RCC 7860 (cell line): Measurements from ENCODE around the gene APBB1IP.
"Not testable (repeated sequence)": the region's sequence is repeated elsewhere in the genome, so short reads cannot be mapped to it uniquely, and the experiment has no call there.

ENCODE experiments used
- DNase-seq: peaks from one replicate; pipeline ENCODE4 v3.0.0-alpha.2; 2015; ENCODE audit warnings: low spot score
- FAIRE-seq: peaks from 2 replicates; lab custom pipeline; 2012; peaks lifted over from hg19 to GRCh38; lab: Jason Lieb, UNC

Gene APBB1IP

GRCh38 chr10:26440088-26440470 is 1.9 kb downstream of the APBB1IP start:
- FAIRE-seq (no peak), DNase-seq (peak; percentile 29)

- FAIRE-seq (peak; percentile 94), DNase-seq (peak; percentile 90)
These were observed 3.5 kb downstream of the APBB1IP start for GRCh38 chr10:26441491-26442214.

- FAIRE-seq = no peak
These were observed 7.4 kb downstream of the APBB1IP start for GRCh38 chr10:26445411-26446031.

GRCh38 chr10:26446258-26446657 is 8.1 kb downstream of the APBB1IP start:
- FAIRE-seq (no peak), DNase-seq (no peak)

More at GRCh38 chr10:26445411-26446031, 7.4 kb downstream of the APBB1IP start:
- DNase-seq = no peak

GRCh38 chr10:26448292-26448691 is 10.2 kb downstream of the APBB1IP start:
- FAIRE-seq (no peak), DNase-seq (no peak)

GRCh38 chr10:26448706-26449435 is 10.7 kb downstream of the APBB1IP start:
- no peak for FAIRE-seq
- DNase-seq = no peak

GRCh38 chr10:26449726-26450125 is 11.6 kb downstream of the APBB1IP start:
- FAIRE-seq = no peak
- DNase-seq = no peak

GRCh38 chr10:26451903-26452302 is 13.8 kb downstream of the APBB1IP start:
- no peak for FAIRE-seq
- DNase-seq = no peak

- no peak for FAIRE-seq
These were observed 15.7 kb downstream of the APBB1IP start for GRCh38 chr10:26453850-26454249.

GRCh38 chr10:26454891-26455290 is 16.8 kb downstream of the APBB1IP start:
- DNase-seq (no peak), FAIRE-seq (no peak)

More at GRCh38 chr10:26453850-26454249, 15.7 kb downstream of the APBB1IP start:
- DNase-seq = no peak

GRCh38 chr10:26455567-26456315 is 17.6 kb downstream of the APBB1IP start:
- no peak for DNase-seq
- no peak for FAIRE-seq

- FAIRE-seq (no peak), DNase-seq (no peak)
These were observed 18.9 kb downstream of the APBB1IP start for GRCh38 chr10:26457088-26457487.

GRCh38 chr10:26460736-26461135 is 22.6 kb downstream of the APBB1IP start:
- FAIRE-seq (no peak), DNase-seq (no peak)

GRCh38 chr10:26463986-26464385 is 25.8 kb downstream of the APBB1IP start:
- DNase-seq = no peak
- FAIRE-seq = no peak

- FAIRE-seq (no peak), DNase-seq (no peak)
These were observed 26.6 kb downstream of the APBB1IP start for GRCh38 chr10:26464632-26465280.

GRCh38 chr10:26466531-26466930 is 28.4 kb downstream of the APBB1IP start:
- FAIRE-seq, DNase-seq: not testable (repeated sequence)

- peak; percentile 18 for DNase-seq
- no peak for FAIRE-seq
These were observed 29.5 kb downstream of the APBB1IP start for GRCh38 chr10:26467639-26468038.

- peak; percentile 86 for DNase-seq
- peak; percentile 97 for FAIRE-seq
These were observed 30.1 kb downstream of the APBB1IP start for GRCh38 chr10:26468291-26468690.

- DNase-seq (peak; percentile 66), FAIRE-seq (no peak)
These were observed 30.6 kb downstream of the APBB1IP start for GRCh38 chr10:26468700-26469099.

GRCh38 chr10:26472492-26472778 is 34.3 kb downstream of the APBB1IP start:
- no peak for FAIRE-seq
- DNase-seq = no peak

- no peak for FAIRE-seq
- DNase-seq = no peak
These were observed 35.9 kb downstream of the APBB1IP start for GRCh38 chr10:26474026-26474425.
